Body of pancreas (tissue), 4 donors: ENCODE data around the gene ZFR. TPM values are rescaled to one million over a fixed set of nuclear protein-coding genes. Genes with fewer than 3 reads are reported as not detected.

Experiments
- ATAC-seq: fragments of 150-250 bp; one replicate; pipeline ENCODE4 v1.9.1; 2016
- DNase-seq, 4 donors: peaks; one replicate each; pipeline ENCODE4 v3.0.0-alpha.2; 2019
- H3K27ac ChIP-seq, 4 donors: fragments of 200-600 bp; sonication (generic); 1 replicate in 3 of 4; 2 replicates in 1 of 4; pipeline versions ENCODE4 v1.5.1 to v1.6.1; 2016 to 2019; ENCODE audit warnings: mild to moderate bottlenecking in 1 of 4, mixed read lengths in 1 of 4, moderate library complexity in 1 of 4
- H3K27me3 ChIP-seq, 2 donors: fragments of 200-600 bp; sonication (generic); one replicate each; pipeline ENCODE4 v1.6.0; 2016; ENCODE audit warnings: mild to moderate bottlenecking in 1 of 2
- H3K36me3 ChIP-seq, 2 donors: fragments of 200-600 bp; sonication (generic); replicated peaks in 1 of 2; 2 replicates each; pipeline ENCODE4 v1.5.1; 2016; ENCODE audit warnings: low read depth in 2 of 2; ENCODE audit not compliant: insufficient read depth in 1 of 2
- H3K4me1 ChIP-seq: fragments of 200-600 bp; sonication (generic); one replicate; pipeline ENCODE4 v1.6.0; 2016
- H3K4me3 ChIP-seq, 2 donors: fragments of 200-600 bp; sonication (generic); 1 replicate in 1 of 2; 2 replicates in 1 of 2; pipeline ENCODE4 v1.5.1; 2016 to 2019
- H3K9me3 ChIP-seq, 3 donors: fragments of 200-600 bp; sonication (generic); 1 replicate in 2 of 3; 2 replicates in 1 of 3; pipeline ENCODE4 v1.5.1; 2016
- CTCF ChIP-seq, 7 experiments: fragments of 450-650 bp in 4 of 7; fragments of 200-600 bp in 3 of 7; sonication (generic) in 3 of 7; IDR thresholded peaks; one replicate each; pipeline ENCODE4 v1.5.1; 2016 to 2019; ENCODE audit warnings: antibody characterized with exemption in 7 of 7
- POLR2A ChIP-seq, 3 donors: fragments of 450-650 bp; IDR thresholded peaks; one replicate each; pipeline ENCODE4 v1.6.1; 2016; ENCODE audit warnings: antibody characterized with exemption in 3 of 3, mild to moderate bottlenecking in 2 of 3
- WGBS, 2 donors: methylation state at CpG; one replicate each; pipeline ENCODE4 v1.1.5; 2017; 5-methylcytosine and 5-hydroxymethylcytosine counted together
- intact Hi-C: fragments of 100-400 bp; cut with DNase I; formaldehyde crosslinking; loops from one replicate; pipeline ENCODE4 v1.15.1; 2023
- total RNA-seq, 2 donors: library from RNA; depleted of rRNA; stranded (reverse); fragments of >200 nt; gene quantifications; one replicate each; pipeline ENCODE4 v1.1.0, GENCODE V29; 2016

The ZFR gene
- total RNA-seq, 2 donors from 2014 or later, result 25.1 to 48.0 TPM

DNA sequence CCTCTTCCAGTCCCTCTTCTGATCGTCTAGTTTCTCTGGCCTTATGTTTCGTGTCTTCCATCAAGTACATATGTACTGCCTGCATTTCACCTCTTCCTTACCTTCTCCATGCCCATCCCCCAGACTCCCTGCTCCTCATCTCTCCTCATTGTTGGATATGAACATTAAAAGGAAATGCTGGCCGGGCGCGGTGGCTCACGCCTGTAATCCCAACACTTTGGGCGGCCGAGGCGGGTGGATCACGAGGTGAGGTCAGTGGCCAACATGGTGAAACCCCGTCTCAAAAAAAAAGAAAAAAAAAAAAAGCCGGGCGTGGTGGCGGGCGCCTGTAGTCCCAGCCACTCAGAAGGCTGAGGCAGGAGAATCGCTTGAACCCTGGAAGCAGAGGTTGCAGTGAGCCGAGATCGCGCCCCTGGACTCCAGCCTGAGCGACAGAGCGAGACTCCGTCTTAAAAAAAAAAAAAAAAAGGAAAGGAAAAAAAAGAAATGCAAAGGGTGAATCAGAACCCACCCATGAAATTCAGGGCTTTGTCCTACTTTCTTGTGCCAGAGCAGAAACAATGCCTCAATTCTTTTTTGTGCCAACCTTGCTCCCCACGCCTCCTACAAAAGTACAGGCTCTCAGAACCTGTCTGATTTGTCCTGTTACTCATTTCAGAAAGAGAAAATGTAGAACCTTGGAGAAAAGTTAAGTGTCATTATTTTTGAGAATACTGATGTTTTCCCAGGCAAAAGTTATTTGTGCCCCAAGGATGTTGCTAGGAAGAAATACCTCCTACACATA, 1.5 kb upstream of the ZFR start:
- intact Hi-C loops, result no loop called here
- 76 to 89% methylated on average over 23 of the region's 23 CpGs for WGBS, 2 donors
- peak overlapping the region in 2 of 4 donors; percentile 53 to 59 for H3K27ac ChIP-seq
- no peaks in the 10 kb centered on the region for H3K36me3 ChIP-seq
- no peak for ATAC-seq
- H3K4me3 ChIP-seq, result no peak overlapping the region
- no peaks in the 10 kb centered on the region for H3K9me3 ChIP-seq
- peak in 1 of 4 donors; percentile 7 for DNase-seq
- peaks cover 33% of the 10 kb centered on the region for H3K4me1 ChIP-seq
- H3K27me3 ChIP-seq, result no peaks in the 10 kb centered on the region
- TF ChIP-seq CTCF (IDR thresholded peaks at IDR 0.05), result no peak
- no peak for TF ChIP-seq POLR2A (IDR thresholded peaks at IDR 0.05)

DNA sequence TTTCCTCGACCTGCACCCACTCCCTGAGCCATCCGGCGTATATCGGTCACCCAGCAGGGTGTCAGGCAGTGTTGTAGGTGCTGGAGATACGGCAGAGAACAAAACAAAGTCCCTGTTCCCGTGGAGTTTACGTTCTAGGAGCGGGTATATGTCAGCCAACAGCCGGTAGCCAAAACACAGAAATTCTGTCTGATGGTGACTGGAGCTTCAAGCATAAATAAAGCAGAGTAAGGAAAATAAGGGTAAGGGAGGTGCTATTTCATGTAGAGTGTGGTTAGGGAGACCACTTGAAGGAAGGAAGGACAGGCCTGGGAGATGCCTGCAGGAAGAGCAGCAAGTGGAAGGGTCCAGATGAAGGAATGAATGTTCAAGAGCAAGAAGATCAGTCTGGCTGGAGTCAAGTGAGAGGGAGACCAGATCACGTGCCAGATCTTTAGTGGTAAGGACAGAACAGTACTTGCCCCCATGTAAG, 783 bp upstream of the ZFR start:
- Histone ChIP-seq H3K27me3 (no peaks in the 10 kb centered on the region), H3K4me3 (no peak overlapping the region), H3K36me3 (no peaks in the 10 kb centered on the region), H3K27ac (no peak overlapping the region), H3K9me3 (no peaks in the 10 kb centered on the region), H3K4me1 (peaks cover 39% of the 10 kb centered on the region)
- DNase-seq, result no peak
- 81% methylated on average over 10 of the region's 10 CpGs for WGBS, 2 donors
- TF ChIP-seq POLR2A (IDR thresholded peaks at IDR 0.05) (no peak), CTCF (IDR thresholded peaks at IDR 0.05) (no peak)
- ATAC-seq, result no peak
- intact Hi-C loops, result no loop called here

- intact Hi-C loops, result no loop called here
- H3K36me3 ChIP-seq, result no peaks in the 10 kb centered on the region
- H3K4me1 ChIP-seq, result peaks cover 55% of the 10 kb centered on the region
- TF ChIP-seq CTCF (IDR thresholded peaks at IDR 0.05), result no peak
- peak in 1 of 3 donors; percentile 9 for TF ChIP-seq POLR2A (IDR thresholded peaks at IDR 0.05)
- no peaks in the 10 kb centered on the region for H3K9me3 ChIP-seq
- H3K4me3 ChIP-seq, result peak overlapping the region; percentile 49 to 68
- WGBS, 2 donors, result 1 to 2% methylated on average over 10 to 81 of the region's 83 CpGs
- H3K27ac ChIP-seq, result peak overlapping the region; percentile 78 to 97 (median 94)
- H3K27me3 ChIP-seq, result no peaks in the 10 kb centered on the region
- ATAC-seq, result peak; percentile 67
- DNase-seq, result peak; percentile 23 to 46 (median 37)
Observed at GRCh38 chr5:32443541-32444430, 754 bp downstream of the ZFR start.

DNA sequence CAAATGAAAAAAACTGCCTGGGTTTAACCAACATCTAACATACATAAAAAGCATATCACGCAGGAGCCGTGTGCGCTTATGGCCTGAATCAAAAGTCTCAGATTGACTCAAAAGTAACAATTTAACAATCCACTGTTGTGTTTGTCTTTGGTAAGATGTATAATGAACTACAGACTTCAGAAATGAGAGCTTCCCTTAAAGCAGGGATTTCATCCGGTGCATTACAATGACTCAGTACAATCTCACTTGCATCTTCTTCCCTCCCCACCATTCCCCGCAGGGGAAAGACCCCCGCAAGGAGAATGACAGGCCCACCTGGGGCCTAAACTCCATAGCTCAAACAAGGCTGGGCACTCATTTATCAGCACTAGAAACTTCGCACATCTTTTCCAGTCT, 1.4 kb downstream of the ZFR start:
- H3K27me3 ChIP-seq, result no peaks in the 10 kb centered on the region
- H3K4me1 ChIP-seq, result peaks cover 60% of the 10 kb centered on the region
- H3K4me3 ChIP-seq, result peak overlapping the region; percentile 26 to 68
- 8 to 11% methylated on average over 7 of the region's 7 CpGs for WGBS, 2 donors
- ATAC-seq (no peak), DNase-seq (no peak)
- no peak for TF ChIP-seq POLR2A (IDR thresholded peaks at IDR 0.05)
- no peak for TF ChIP-seq CTCF (IDR thresholded peaks at IDR 0.05)
- H3K27ac ChIP-seq, result peak overlapping the region; percentile 78 to 97 (median 94)
- no peaks in the 10 kb centered on the region for H3K36me3 ChIP-seq
- intact Hi-C loops, result no loop called here
- no peaks in the 10 kb centered on the region for H3K9me3 ChIP-seq
